HEK293 (cell line): Measurements from ENCODE around the gene ADGRB3.

Source experiments
- YY1 ChIP-seq: fragments of 450-650 bp; formaldehyde crosslinking; IDR thresholded peaks from 2 replicates; pipeline ENCODE4 v1.5.1; 2018; ENCODE audit warnings: missing biosample characterization, missing genetic modification characterization
- ZNF140 ChIP-seq: fragments of 450-650 bp; formaldehyde crosslinking; IDR thresholded peaks from 2 replicates; pipeline ENCODE4 v1.5.1; 2016; ENCODE audit warnings: missing biosample characterization, missing genetic modification characterization
- TF ChIP-seq, protein P1 (sequence below): fragments of 450-650 bp; formaldehyde crosslinking; IDR thresholded peaks from 2 replicates; pipeline ENCODE4 v1.5.1; 2016; ENCODE audit warnings: missing biosample characterization, missing genetic modification characterization

- TF ChIP-seq ZNF140 (tag by site-specific recombination) (no peak), YY1 (tag by site-specific recombination) (no peak)
- TF ChIP-seq, protein P1, sequence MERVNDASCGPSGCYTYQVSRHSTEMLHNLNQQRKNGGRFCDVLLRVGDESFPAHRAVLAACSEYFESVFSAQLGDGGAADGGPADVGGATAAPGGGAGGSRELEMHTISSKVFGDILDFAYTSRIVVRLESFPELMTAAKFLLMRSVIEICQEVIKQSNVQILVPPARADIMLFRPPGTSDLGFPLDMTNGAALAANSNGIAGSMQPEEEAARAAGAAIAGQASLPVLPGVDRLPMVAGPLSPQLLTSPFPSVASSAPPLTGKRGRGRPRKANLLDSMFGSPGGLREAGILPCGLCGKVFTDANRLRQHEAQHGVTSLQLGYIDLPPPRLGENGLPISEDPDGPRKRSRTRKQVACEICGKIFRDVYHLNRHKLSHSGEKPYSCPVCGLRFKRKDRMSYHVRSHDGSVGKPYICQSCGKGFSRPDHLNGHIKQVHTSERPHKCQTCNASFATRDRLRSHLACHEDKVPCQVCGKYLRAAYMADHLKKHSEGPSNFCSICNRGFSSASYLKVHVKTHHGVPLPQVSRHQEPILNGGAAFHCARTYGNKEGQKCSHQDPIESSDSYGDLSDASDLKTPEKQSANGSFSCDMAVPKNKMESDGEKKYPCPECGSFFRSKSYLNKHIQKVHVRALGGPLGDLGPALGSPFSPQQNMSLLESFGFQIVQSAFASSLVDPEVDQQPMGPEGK (tag by site-specific recombination): no peak
These were observed 763.2 kb downstream of the ADGRB3 start for GRCh38 chr6:69398311-69398710.
